K562 (cell line): ENCODE measurements around the gene SKAP2. TPM values are rescaled to one million over a fixed set of nuclear protein-coding genes. Genes with fewer than 3 reads are reported as not detected.

Experiments
- CBX2 ChIP-seq: fragments of 200-600 bp; sonication (generic); IDR thresholded peaks from one replicate; pipeline ENCODE4 v1.6.1; 2012; ENCODE audit warnings: mild to moderate bottlenecking, low read length, inconsistent platforms; ENCODE audit not compliant: insufficient read depth, poor library complexity, severe bottlenecking
- CTBP1 ChIP-seq: fragments of 450-650 bp; IDR thresholded peaks from 2 replicates; pipeline ENCODE4 v1.6.1; 2016; ENCODE audit warnings: borderline replicate concordance
- HLTF ChIP-seq: fragments of 450-650 bp; IDR thresholded peaks from 2 replicates; pipeline ENCODE4 v1.6.1; 2016
- IRF2 ChIP-seq: sonication (generic); formaldehyde crosslinking; IDR thresholded peaks from 2 replicates; pipeline ENCODE4 v1.8.1; 2022; ENCODE audit warnings: mild to moderate bottlenecking, missing genetic modification reagents
- MIER1 ChIP-seq: fragments of 450-650 bp; IDR thresholded peaks from 2 replicates; pipeline ENCODE4 v1.6.1; 2016; ENCODE audit warnings: antibody characterized with exemption, mild to moderate bottlenecking, low read depth
- NFXL1 ChIP-seq: fragments of 450-650 bp; formaldehyde crosslinking; IDR thresholded peaks from 2 replicates; pipeline ENCODE4 v1.4.0; 2021; ENCODE audit warnings: mild to moderate bottlenecking
- RBM34 ChIP-seq: fragments of 200-400 bp; formaldehyde crosslinking; IDR thresholded peaks from 2 replicates; pipeline ENCODE4 v1.6.1; 2018; ENCODE audit warnings: low read length, borderline replicate concordance; ENCODE audit not compliant: insufficient read depth
- TAL1 ChIP-seq: fragments of 450-650 bp; IDR thresholded peaks from 2 replicates; pipeline ENCODE4 v1.6.1; 2016; ENCODE audit warnings: mild to moderate bottlenecking
- YBX1 ChIP-seq: fragments of 450-650 bp; IDR thresholded peaks from 2 replicates; pipeline ENCODE4 v1.7.1; 2016; ENCODE audit warnings: mild to moderate bottlenecking
- YY1 ChIP-seq, 3 experiments: IDR thresholded peaks; 2 replicates each; pipeline ENCODE4 v1.6.1; 2011; ENCODE audit warnings: low read length in 2 of 3, mild to moderate bottlenecking in 2 of 3, moderate library complexity in 2 of 3, borderline replicate concordance in 1 of 3, control low read depth in 1 of 3, low read depth in 1 of 3; ENCODE audit not compliant: insufficient read depth in 3 of 3, insufficient replicate concordance in 2 of 3, control insufficient read depth in 1 of 3, insufficient read length in 1 of 3; ENCODE audit errors: extremely low read depth in 1 of 3
- ZC3H8 ChIP-seq: fragments of 450-650 bp; IDR thresholded peaks from 2 replicates; pipeline ENCODE4 v1.6.1; 2017
- ZNF12 ChIP-seq: sonication (generic); formaldehyde crosslinking; IDR thresholded peaks from 2 replicates; pipeline ENCODE4 v1.4.0; 2020; ENCODE audit warnings: mild to moderate bottlenecking, missing genetic modification reagents
- ZNF316 ChIP-seq: fragments of 450-650 bp; IDR thresholded peaks from 2 replicates; pipeline ENCODE4 v1.6.1; 2016
- ZNF408 ChIP-seq: fragments of 250-450 bp; sonication (Bioruptor Pico); IDR thresholded peaks from 2 replicates; pipeline ENCODE4 v1.4.0; 2020; ENCODE audit warnings: low read depth, mild to moderate bottlenecking, moderate library complexity
- ZNF695 ChIP-seq: fragments of 450-650 bp; formaldehyde crosslinking; IDR thresholded peaks from 2 replicates; pipeline ENCODE4 v1.4.0; 2020; ENCODE audit warnings: mild to moderate bottlenecking, moderate library complexity
- polyA plus RNA-seq, 8 experiments: library from polyadenylated mRNA; depleted of rRNA in 4 of 8; stranded (reverse) in 5 of 8; unstranded in 3 of 8; fragments of >200 nt; fragmentation: Nextera tagmentation in 2 of 8; fragmentation: Illumina TruSeq in 1 of 8; extraction: Ambion mirVana in 2 of 8; extraction: Trizol in 1 of 8; gene quantifications; 2 replicates each; pipeline versions ENCODE4 v1.2.1 to v1.2.3, GENCODE V29; 2011 to 2014; ENCODE audit warnings: inconsistent platforms in 1 of 8, missing spikeins in 1 of 8
- total RNA-seq, 7 experiments: library from RNA; depleted of rRNA in 6 of 7; stranded (reverse); fragments of >200 nt in 6 of 7; fragmentation: Illumina TruSeq in 2 of 7; extraction: Trizol in 2 of 7; gene quantifications; 2 replicates each; pipeline versions ENCODE4 v1.2.1 to v1.2.3, GENCODE V29; 2011 to 2021; ENCODE audit warnings: low replicate concordance in 1 of 7
- TF ChIP-seq, protein P1 (sequence below): fragments of 250-450 bp; sonication (Bioruptor Pico); IDR thresholded peaks from 2 replicates; pipeline ENCODE4 v1.4.0; 2020; ENCODE audit warnings: mild to moderate bottlenecking, moderate library complexity, borderline replicate concordance
- TF ChIP-seq, protein P2 (sequence below): fragments of 450-650 bp; formaldehyde crosslinking; IDR thresholded peaks from 2 replicates; pipeline ENCODE4 v1.4.0; 2022; ENCODE audit warnings: missing genetic modification characterization
- TF ChIP-seq, protein P3 (sequence below), 2 experiments: fragments of 450-650 bp in 1 of 2; IDR thresholded peaks; 2 replicates each; pipeline ENCODE4 v1.6.1; 2011 to 2017; ENCODE audit warnings: low read depth in 2 of 2, antibody characterized with exemption in 1 of 2, borderline replicate concordance in 1 of 2, low read length in 1 of 2, mild to moderate bottlenecking in 1 of 2, mixed read lengths in 1 of 2; ENCODE audit not compliant: control insufficient read depth in 1 of 2
- TF ChIP-seq, protein P4 (sequence below): sonication (generic); formaldehyde crosslinking; IDR thresholded peaks from 2 replicates; pipeline ENCODE4 v1.8.0; 2022; ENCODE audit warnings: mild to moderate bottlenecking, low read depth, missing genetic modification reagents

Gene SKAP2
- total and polyA plus RNA-seq, 9 of the 15 experiments (the other 6 are each of a cell fraction or from before 2014, with no cell fraction given) = 4.2 to 11.7 (median 8.3) TPM

DNA sequence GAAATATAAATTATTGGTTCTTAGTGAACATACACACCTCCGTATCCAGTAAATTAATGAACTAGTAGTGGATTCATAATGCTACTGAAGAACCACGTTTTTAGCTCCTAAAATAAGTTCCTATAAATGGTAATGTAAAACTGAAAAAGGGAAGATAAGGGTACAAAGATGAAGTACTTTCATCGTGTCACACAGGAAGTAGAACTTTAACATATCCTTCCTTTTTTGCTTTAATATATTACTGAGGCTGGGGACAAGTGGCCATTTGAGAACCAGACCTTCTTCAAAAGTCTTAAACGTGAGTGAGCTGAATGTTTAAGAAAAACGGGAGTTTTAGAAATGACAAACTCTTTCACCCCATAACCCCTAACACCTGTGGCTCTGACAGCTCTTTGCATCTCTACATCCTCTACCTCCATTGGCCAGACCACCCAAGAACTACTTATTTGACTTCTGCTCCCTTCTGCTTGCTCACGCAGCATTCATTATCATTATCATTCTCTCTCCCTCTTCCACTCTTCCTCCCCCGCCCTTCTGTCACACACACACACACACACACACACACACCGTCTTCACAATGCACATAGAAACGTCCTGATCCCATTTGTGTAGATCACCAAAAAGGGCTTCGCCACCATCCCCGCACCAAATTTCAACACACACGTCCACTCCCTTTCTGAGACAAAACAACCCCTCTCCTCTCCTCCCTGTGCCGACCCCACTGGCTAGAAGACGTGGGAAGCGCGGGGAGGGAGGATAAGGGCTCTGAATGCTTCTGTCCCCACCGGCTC, 677 bp downstream of the SKAP2 start (continued):
- TF ChIP-seq, protein P1, sequence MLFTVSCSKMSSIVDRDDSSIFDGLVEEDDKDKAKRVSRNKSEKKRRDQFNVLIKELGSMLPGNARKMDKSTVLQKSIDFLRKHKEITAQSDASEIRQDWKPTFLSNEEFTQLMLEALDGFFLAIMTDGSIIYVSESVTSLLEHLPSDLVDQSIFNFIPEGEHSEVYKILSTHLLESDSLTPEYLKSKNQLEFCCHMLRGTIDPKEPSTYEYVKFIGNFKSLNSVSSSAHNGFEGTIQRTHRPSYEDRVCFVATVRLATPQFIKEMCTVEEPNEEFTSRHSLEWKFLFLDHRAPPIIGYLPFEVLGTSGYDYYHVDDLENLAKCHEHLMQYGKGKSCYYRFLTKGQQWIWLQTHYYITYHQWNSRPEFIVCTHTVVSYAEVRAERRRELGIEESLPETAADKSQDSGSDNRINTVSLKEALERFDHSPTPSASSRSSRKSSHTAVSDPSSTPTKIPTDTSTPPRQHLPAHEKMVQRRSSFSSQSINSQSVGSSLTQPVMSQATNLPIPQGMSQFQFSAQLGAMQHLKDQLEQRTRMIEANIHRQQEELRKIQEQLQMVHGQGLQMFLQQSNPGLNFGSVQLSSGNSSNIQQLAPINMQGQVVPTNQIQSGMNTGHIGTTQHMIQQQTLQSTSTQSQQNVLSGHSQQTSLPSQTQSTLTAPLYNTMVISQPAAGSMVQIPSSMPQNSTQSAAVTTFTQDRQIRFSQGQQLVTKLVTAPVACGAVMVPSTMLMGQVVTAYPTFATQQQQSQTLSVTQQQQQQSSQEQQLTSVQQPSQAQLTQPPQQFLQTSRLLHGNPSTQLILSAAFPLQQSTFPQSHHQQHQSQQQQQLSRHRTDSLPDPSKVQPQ = no peak
- TF ChIP-seq TAL1 = peak; percentile 27
- TF ChIP-seq, protein P2, sequence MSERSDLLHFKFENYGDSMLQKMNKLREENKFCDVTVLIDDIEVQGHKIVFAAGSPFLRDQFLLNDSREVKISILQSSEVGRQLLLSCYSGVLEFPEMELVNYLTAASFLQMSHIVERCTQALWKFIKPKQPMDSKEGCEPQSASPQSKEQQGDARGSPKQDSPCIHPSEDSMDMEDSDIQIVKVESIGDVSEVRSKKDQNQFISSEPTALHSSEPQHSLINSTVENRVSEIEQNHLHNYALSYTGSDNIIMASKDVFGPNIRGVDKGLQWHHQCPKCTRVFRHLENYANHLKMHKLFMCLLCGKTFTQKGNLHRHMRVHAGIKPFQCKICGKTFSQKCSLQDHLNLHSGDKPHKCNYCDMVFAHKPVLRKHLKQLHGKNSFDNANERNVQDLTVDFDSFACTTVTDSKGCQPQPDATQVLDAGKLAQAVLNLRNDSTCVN (CRISPR knock-in tag) = peak; percentile 96
- TF ChIP-seq RBM34 = no peak
- TF ChIP-seq ZNF695 (CRISPR knock-in tag) = no peak
- 0 out of 2 replicates have a peak, but pooled peaks have one; percentile 13 for TF ChIP-seq ZC3H8
- TF ChIP-seq ZNF316 = peak; percentile 36; the same call in 1 of the 2 replicates
- no peak for TF ChIP-seq IRF2 (CRISPR knock-in tag)
- no peak for TF ChIP-seq ZNF408 (CRISPR knock-in tag)
- TF ChIP-seq MIER1 = 0 out of 2 replicates have a peak, but pooled peaks have one; percentile 42
- TF ChIP-seq, protein P3, sequence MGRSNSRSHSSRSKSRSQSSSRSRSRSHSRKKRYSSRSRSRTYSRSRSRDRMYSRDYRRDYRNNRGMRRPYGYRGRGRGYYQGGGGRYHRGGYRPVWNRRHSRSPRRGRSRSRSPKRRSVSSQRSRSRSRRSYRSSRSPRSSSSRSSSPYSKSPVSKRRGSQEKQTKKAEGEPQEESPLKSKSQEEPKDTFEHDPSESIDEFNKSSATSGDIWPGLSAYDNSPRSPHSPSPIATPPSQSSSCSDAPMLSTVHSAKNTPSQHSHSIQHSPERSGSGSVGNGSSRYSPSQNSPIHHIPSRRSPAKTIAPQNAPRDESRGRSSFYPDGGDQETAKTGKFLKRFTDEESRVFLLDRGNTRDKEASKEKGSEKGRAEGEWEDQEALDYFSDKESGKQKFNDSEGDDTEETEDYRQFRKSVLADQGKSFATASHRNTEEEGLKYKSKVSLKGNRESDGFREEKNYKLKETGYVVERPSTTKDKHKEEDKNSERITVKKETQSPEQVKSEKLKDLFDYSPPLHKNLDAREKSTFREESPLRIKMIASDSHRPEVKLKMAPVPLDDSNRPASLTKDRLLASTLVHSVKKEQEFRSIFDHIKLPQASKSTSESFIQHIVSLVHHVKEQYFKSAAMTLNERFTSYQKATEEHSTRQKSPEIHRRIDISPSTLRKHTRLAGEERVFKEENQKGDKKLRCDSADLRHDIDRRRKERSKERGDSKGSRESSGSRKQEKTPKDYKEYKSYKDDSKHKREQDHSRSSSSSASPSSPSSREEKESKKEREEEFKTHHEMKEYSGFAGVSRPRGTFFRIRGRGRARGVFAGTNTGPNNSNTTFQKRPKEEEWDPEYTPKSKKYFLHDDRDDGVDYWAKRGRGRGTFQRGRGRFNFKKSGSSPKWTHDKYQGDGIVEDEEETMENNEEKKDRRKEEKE (IDR thresholded peaks at IDR 0.05; ENCODE audit: borderline replicate concordance in 1 of 2, control insufficient read depth in 1 of 2, low read depth in 2 of 2, low read length in 1 of 2) = no peak
- no peak for TF ChIP-seq YY1 (IDR thresholded peaks at IDR 0.05; ENCODE audit: borderline replicate concordance in 1 of 3, control insufficient read depth in 1 of 3, extremely low read depth in 1 of 3, insufficient read depth in 3 of 3, insufficient read length in 1 of 3, insufficient replicate concordance in 2 of 3, low read depth in 1 of 3, low read length in 2 of 3)
- 0 out of 2 replicates have a peak, but pooled peaks have one; percentile 41 for TF ChIP-seq CTBP1
- TF ChIP-seq HLTF = peak; percentile 85; the same call in 1 of the 2 replicates
- TF ChIP-seq ZNF12 = no peak
- TF ChIP-seq YBX1 = no peak
- TF ChIP-seq, protein P4, sequence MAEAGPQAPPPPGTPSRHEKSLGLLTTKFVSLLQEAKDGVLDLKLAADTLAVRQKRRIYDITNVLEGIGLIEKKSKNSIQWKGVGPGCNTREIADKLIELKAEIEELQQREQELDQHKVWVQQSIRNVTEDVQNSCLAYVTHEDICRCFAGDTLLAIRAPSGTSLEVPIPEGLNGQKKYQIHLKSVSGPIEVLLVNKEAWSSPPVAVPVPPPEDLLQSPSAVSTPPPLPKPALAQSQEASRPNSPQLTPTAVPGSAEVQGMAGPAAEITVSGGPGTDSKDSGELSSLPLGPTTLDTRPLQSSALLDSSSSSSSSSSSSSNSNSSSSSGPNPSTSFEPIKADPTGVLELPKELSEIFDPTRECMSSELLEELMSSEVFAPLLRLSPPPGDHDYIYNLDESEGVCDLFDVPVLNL (CRISPR knock-in tag) = no peak
- no peak for TF ChIP-seq NFXL1 (CRISPR knock-in tag)
- no peak for TF ChIP-seq CBX2
